Measurements from ENCODE around the gene CHCHD3.

CHCHD3 gene

GRCh38 chr7:132805766-132806165, 276.1 kb downstream of the CHCHD3 start:
- no peak overlapping the region for H3K4me3 ChIP-seq (ENCODE audit: low read length)
- DNase-seq (ENCODE audit: low read depth): no peak
- no peak overlapping the region for H3K9ac ChIP-seq (ENCODE audit: low read length)

GRCh38 chr7:132804849-132805485, 276.9 kb downstream of the CHCHD3 start:
- no peak overlapping the region for H3K9ac ChIP-seq (ENCODE audit: low read length)
- H3K27me3 ChIP-seq (replicated peaks; ENCODE audit: control insufficient read depth, insufficient read depth, low read length): no peaks in the 10 kb centered on the region
- H3K4me1 ChIP-seq (ENCODE audit: control insufficient read depth, insufficient read depth, low read length): no peaks in the 10 kb centered on the region
- H3K9me3 ChIP-seq (ENCODE audit: control insufficient read depth, low read length): no peaks in the 10 kb centered on the region
- no peak for DNase-seq (ENCODE audit: low read depth)
- no peak overlapping the region for H3K4me3 ChIP-seq (ENCODE audit: low read length)
- no peaks in the 10 kb centered on the region for H3K36me3 ChIP-seq (ENCODE audit: control insufficient read depth, insufficient read depth, low read length, severe bottlenecking)

More at GRCh38 chr7:132805766-132806165, 276.1 kb downstream of the CHCHD3 start:
- Histone ChIP-seq H3K4me1 (ENCODE audit: control insufficient read depth, insufficient read depth, low read length) (no peaks in the 10 kb centered on the region), H3K9me3 (ENCODE audit: control insufficient read depth, low read length) (no peaks in the 10 kb centered on the region), H3K36me3 (ENCODE audit: control insufficient read depth, insufficient read depth, low read length, severe bottlenecking) (no peaks in the 10 kb centered on the region), H3K27me3 (replicated peaks; ENCODE audit: control insufficient read depth, insufficient read depth, low read length) (no peaks in the 10 kb centered on the region)

- H3K27me3 ChIP-seq (replicated peaks; ENCODE audit: control insufficient read depth, insufficient read depth, low read length): no peaks in the 10 kb centered on the region
- no peak for DNase-seq (ENCODE audit: low read depth)
- no peak overlapping the region for H3K4me3 ChIP-seq (ENCODE audit: low read length)
- H3K4me1 ChIP-seq (ENCODE audit: control insufficient read depth, insufficient read depth, low read length): no peaks in the 10 kb centered on the region
- H3K9me3 ChIP-seq (ENCODE audit: control insufficient read depth, low read length): no peaks in the 10 kb centered on the region
- peaks cover 8% of the 10 kb centered on the region for H3K36me3 ChIP-seq (ENCODE audit: control insufficient read depth, insufficient read depth, low read length, severe bottlenecking)
- no peak overlapping the region for H3K9ac ChIP-seq (ENCODE audit: low read length)
Measured at GRCh38 chr7:132800522-132800921, 281.4 kb downstream of the CHCHD3 start.

GRCh38 chr7:132799081-132799413, 282.8 kb downstream of the CHCHD3 start:
- Histone ChIP-seq H3K4me3 (ENCODE audit: low read length) (no peak overlapping the region), H3K36me3 (ENCODE audit: control insufficient read depth, insufficient read depth, low read length, severe bottlenecking) (peaks cover 15% of the 10 kb centered on the region), H3K9me3 (ENCODE audit: control insufficient read depth, low read length) (no peaks in the 10 kb centered on the region), H3K4me1 (ENCODE audit: control insufficient read depth, insufficient read depth, low read length) (no peaks in the 10 kb centered on the region), H3K9ac (ENCODE audit: low read length) (no peak overlapping the region), H3K27me3 (replicated peaks; ENCODE audit: control insufficient read depth, insufficient read depth, low read length) (no peaks in the 10 kb centered on the region)
- DNase-seq (ENCODE audit: low read depth): no peak

- H3K4me1 ChIP-seq (ENCODE audit: control insufficient read depth, insufficient read depth, low read length): no peaks in the 10 kb centered on the region
- no peak overlapping the region for H3K4me3 ChIP-seq (ENCODE audit: low read length)
- no peak overlapping the region for H3K9ac ChIP-seq (ENCODE audit: low read length)
- peaks cover 23% of the 10 kb centered on the region for H3K36me3 ChIP-seq (ENCODE audit: control insufficient read depth, insufficient read depth, low read length, severe bottlenecking)
- no peaks in the 10 kb centered on the region for H3K9me3 ChIP-seq (ENCODE audit: control insufficient read depth, low read length)
- no peaks in the 10 kb centered on the region for H3K27me3 ChIP-seq (replicated peaks; ENCODE audit: control insufficient read depth, insufficient read depth, low read length)
- DNase-seq (ENCODE audit: low read depth): no peak
Measured at GRCh38 chr7:132797152-132797551, 284.7 kb downstream of the CHCHD3 start.

- H3K9ac ChIP-seq (ENCODE audit: low read length): no peak overlapping the region
- no peak for DNase-seq (ENCODE audit: low read depth)
- H3K9me3 ChIP-seq (ENCODE audit: control insufficient read depth, low read length): no peaks in the 10 kb centered on the region
- no peak overlapping the region for H3K4me3 ChIP-seq (ENCODE audit: low read length)
- peaks cover 41% of the 10 kb centered on the region for H3K36me3 ChIP-seq (ENCODE audit: control insufficient read depth, insufficient read depth, low read length, severe bottlenecking)
- H3K4me1 ChIP-seq (ENCODE audit: control insufficient read depth, insufficient read depth, low read length): no peaks in the 10 kb centered on the region
- no peaks in the 10 kb centered on the region for H3K27me3 ChIP-seq (replicated peaks; ENCODE audit: control insufficient read depth, insufficient read depth, low read length)
Measured at GRCh38 chr7:132793474-132793873, 288.4 kb downstream of the CHCHD3 start.

- Histone ChIP-seq H3K36me3 (ENCODE audit: control insufficient read depth, insufficient read depth, low read length, severe bottlenecking) (peaks cover 39% of the 10 kb centered on the region), H3K27me3 (replicated peaks; ENCODE audit: control insufficient read depth, insufficient read depth, low read length) (no peaks in the 10 kb centered on the region), H3K4me1 (ENCODE audit: control insufficient read depth, insufficient read depth, low read length) (no peaks in the 10 kb centered on the region), H3K9ac (ENCODE audit: low read length) (no peak overlapping the region), H3K4me3 (ENCODE audit: low read length) (no peak overlapping the region), H3K9me3 (ENCODE audit: control insufficient read depth, low read length) (no peaks in the 10 kb centered on the region)
- no peak for DNase-seq (ENCODE audit: low read depth)
Measured at GRCh38 chr7:132791036-132791435, 290.9 kb downstream of the CHCHD3 start.

GRCh38 chr7:132790104-132790503, 291.8 kb downstream of the CHCHD3 start:
- no peak for DNase-seq (ENCODE audit: low read depth)
- Histone ChIP-seq H3K27me3 (replicated peaks; ENCODE audit: control insufficient read depth, insufficient read depth, low read length) (no peaks in the 10 kb centered on the region), H3K36me3 (ENCODE audit: control insufficient read depth, insufficient read depth, low read length, severe bottlenecking) (peaks cover 38% of the 10 kb centered on the region), H3K9me3 (ENCODE audit: control insufficient read depth, low read length) (no peaks in the 10 kb centered on the region), H3K9ac (ENCODE audit: low read length) (no peak overlapping the region), H3K4me3 (ENCODE audit: low read length) (no peak overlapping the region), H3K4me1 (ENCODE audit: control insufficient read depth, insufficient read depth, low read length) (no peaks in the 10 kb centered on the region)

GRCh38 chr7:132789281-132789680, 292.6 kb downstream of the CHCHD3 start:
- H3K36me3 ChIP-seq (ENCODE audit: control insufficient read depth, insufficient read depth, low read length, severe bottlenecking): peaks cover 39% of the 10 kb centered on the region
- H3K4me1 ChIP-seq (ENCODE audit: control insufficient read depth, insufficient read depth, low read length): no peaks in the 10 kb centered on the region
- DNase-seq (ENCODE audit: low read depth): no peak
- H3K9me3 ChIP-seq (ENCODE audit: control insufficient read depth, low read length): no peaks in the 10 kb centered on the region
- H3K9ac ChIP-seq (ENCODE audit: low read length): no peak overlapping the region
- no peak overlapping the region for H3K4me3 ChIP-seq (ENCODE audit: low read length)
- no peaks in the 10 kb centered on the region for H3K27me3 ChIP-seq (replicated peaks; ENCODE audit: control insufficient read depth, insufficient read depth, low read length)

- H3K9ac ChIP-seq (ENCODE audit: low read length): no peak overlapping the region
- H3K36me3 ChIP-seq (ENCODE audit: control insufficient read depth, insufficient read depth, low read length, severe bottlenecking): peaks cover 35% of the 10 kb centered on the region
- H3K4me1 ChIP-seq (ENCODE audit: control insufficient read depth, insufficient read depth, low read length): no peaks in the 10 kb centered on the region
- H3K27me3 ChIP-seq (replicated peaks; ENCODE audit: control insufficient read depth, insufficient read depth, low read length): no peaks in the 10 kb centered on the region
- DNase-seq (ENCODE audit: low read depth): no peak
- H3K4me3 ChIP-seq (ENCODE audit: low read length): no peak overlapping the region
- no peaks in the 10 kb centered on the region for H3K9me3 ChIP-seq (ENCODE audit: control insufficient read depth, low read length)
Measured at GRCh38 chr7:132785870-132786269, 296.0 kb downstream of the CHCHD3 start.

- H3K4me1 ChIP-seq (ENCODE audit: control insufficient read depth, insufficient read depth, low read length): no peaks in the 10 kb centered on the region
- H3K9me3 ChIP-seq (ENCODE audit: control insufficient read depth, low read length): no peaks in the 10 kb centered on the region
- no peak overlapping the region for H3K4me3 ChIP-seq (ENCODE audit: low read length)
- H3K27me3 ChIP-seq (replicated peaks; ENCODE audit: control insufficient read depth, insufficient read depth, low read length): no peaks in the 10 kb centered on the region
- no peak overlapping the region for H3K9ac ChIP-seq (ENCODE audit: low read length)
- H3K36me3 ChIP-seq (ENCODE audit: control insufficient read depth, insufficient read depth, low read length, severe bottlenecking): peaks cover 29% of the 10 kb centered on the region
- no peak for DNase-seq (ENCODE audit: low read depth)
Measured at GRCh38 chr7:132784406-132784805, 297.5 kb downstream of the CHCHD3 start.

GRCh38 chr7:132783824-132784223, 298.1 kb downstream of the CHCHD3 start:
- H3K27me3 ChIP-seq (replicated peaks; ENCODE audit: control insufficient read depth, insufficient read depth, low read length): no peaks in the 10 kb centered on the region
- H3K9me3 ChIP-seq (ENCODE audit: control insufficient read depth, low read length): no peaks in the 10 kb centered on the region
- no peak overlapping the region for H3K4me3 ChIP-seq (ENCODE audit: low read length)
- H3K36me3 ChIP-seq (ENCODE audit: control insufficient read depth, insufficient read depth, low read length, severe bottlenecking): peaks cover 26% of the 10 kb centered on the region
- no peaks in the 10 kb centered on the region for H3K4me1 ChIP-seq (ENCODE audit: control insufficient read depth, insufficient read depth, low read length)
- no peak overlapping the region for H3K9ac ChIP-seq (ENCODE audit: low read length)
- DNase-seq (ENCODE audit: low read depth): peak; percentile 65
